ENCODE results near the gene LIN28A. TPM values are rescaled to one million over a fixed set of nuclear protein-coding genes. Genes with fewer than 3 reads are reported as not detected.

The LIN28A gene
- polyA plus RNA-seq, 1 of the 3 experiments (the other 2 are of a cell fraction): not detected

GRCh38 chr1:26364956-26365355 lies 45.7 kb upstream of the LIN28A start:
- 69% methylated on average over 7 of the region's 9 CpGs for WGBS (ENCODE audit: low lambda C conversion rate)
- H3K4me1 ChIP-seq (ENCODE audit: control insufficient read depth in 1 of 2, insufficient read depth in 2 of 2, low read depth in 1 of 2, low read length in 1 of 2): peaks cover 0 to 9% of the 10 kb centered on the region in 2 experiments; a peak in 2 of 4 replicates
- no peak overlapping the region for H2AFZ ChIP-seq (ENCODE audit: low read depth)
- no peaks in the 10 kb centered on the region for H3K36me3 ChIP-seq (replicated peaks in 1 of 2; ENCODE audit: control insufficient read depth in 1 of 2, insufficient read depth in 2 of 2, low read length in 1 of 2)
- H3K9ac ChIP-seq: no peak overlapping the region
- H3K27ac ChIP-seq (ENCODE audit: low read depth in 2 of 2, low read length in 1 of 2): no peak overlapping the region
- H3K9me3 ChIP-seq: no peaks in the 10 kb centered on the region
- TF ChIP-seq RFX5 (IDR thresholded peaks at IDR 0.05; ENCODE audit: low read length) (no peak), CHD2 (IDR thresholded peaks at IDR 0.05; ENCODE audit: low read length, partially characterized antibody) (no peak), ELF1 (IDR thresholded peaks at IDR 0.05) (no peak), RAD21 (IDR thresholded peaks at IDR 0.05; ENCODE audit: low read length) (no peak), MXI1 (IDR thresholded peaks at IDR 0.05; ENCODE audit: low read depth, low read length) (no peak)
- no peaks in the 10 kb centered on the region for H3F3A ChIP-seq (replicated peaks; ENCODE audit: insufficient read depth)
- H4K20me1 ChIP-seq (ENCODE audit: insufficient read depth): no peaks in the 10 kb centered on the region
- no peak overlapping the region for H3K4me2 ChIP-seq
- H3K4me3 ChIP-seq (ENCODE audit: low read depth in 2 of 2, low read length in 1 of 2): no peak overlapping the region
- peak; percentile 12 for DNase-seq
- ChIA-PET CTCF (interaction anchor here (0.9 to 6.7 kb wide), 25 partner anchors 12 to 262 kb away, joined by 3 to 99 read pairs (median 7); partner anchors contain the start of genes CRYBG2, SH3BGRL3 and ZNF593), POLR2A (no interaction called here)
- peaks cover 10% of the 10 kb centered on the region; the same call in 1 of the 2 replicates for H3K27me3 ChIP-seq (ENCODE audit: insufficient read depth)
- no peaks in the 10 kb centered on the region for H3K9me2 ChIP-seq
- no peaks in the 10 kb centered on the region for H3K79me2 ChIP-seq (ENCODE audit: insufficient read depth)

GRCh38 chr1:26367441-26367840 lies 43.2 kb upstream of the LIN28A start:
- Histone ChIP-seq H3K27ac (ENCODE audit: low read depth in 2 of 2, low read length in 1 of 2) (no peak overlapping the region), H3K27me3 (ENCODE audit: insufficient read depth) (no peaks in the 10 kb centered on the region; the same call in 1 of the 2 replicates), H3K79me2 (ENCODE audit: insufficient read depth) (no peaks in the 10 kb centered on the region), H3K4me3 (ENCODE audit: low read depth in 2 of 2, low read length in 1 of 2) (no peak overlapping the region), H3K4me1 (ENCODE audit: control insufficient read depth in 1 of 2, insufficient read depth in 2 of 2, low read depth in 1 of 2, low read length in 1 of 2) (no peaks in the 10 kb centered on the region), H3K9ac (no peak overlapping the region), H4K20me1 (ENCODE audit: insufficient read depth) (no peaks in the 10 kb centered on the region), H2AFZ (ENCODE audit: low read depth) (no peak overlapping the region), H3K36me3 (replicated peaks in 1 of 2; ENCODE audit: control insufficient read depth in 1 of 2, insufficient read depth in 2 of 2, low read length in 1 of 2) (no peaks in the 10 kb centered on the region), H3K9me3 (no peaks in the 10 kb centered on the region), H3K9me2 (no peaks in the 10 kb centered on the region), H3F3A (replicated peaks; ENCODE audit: insufficient read depth) (no peaks in the 10 kb centered on the region), H3K4me2 (no peak overlapping the region)
- WGBS (ENCODE audit: low lambda C conversion rate): no CpG with 5 or more reads among the region's 6 CpGs
- POLR2A ChIA-PET: no interaction called here
- CTCF ChIA-PET: interaction anchor here (0.8 to 1.4 kb wide), 3 partner anchors 24 to 92 kb away, joined by 3 to 5 read pairs (median 4); no protein-coding TSS in a partner anchor
- DNase-seq: peak; percentile 6
- TF ChIP-seq TEAD4 (IDR thresholded peaks at IDR 0.05; ENCODE audit: borderline replicate concordance, insufficient read depth) (no peak), SIN3A (IDR thresholded peaks at IDR 0.05; ENCODE audit: borderline replicate concordance, low read depth, low read length) (no peak), EZH2phosphoT487 (IDR thresholded peaks at IDR 0.05; ENCODE audit: borderline replicate concordance, low read depth) (no peak), GATA2 (CRISPR knock-in tag; IDR thresholded peaks at IDR 0.05) (no peak), MXI1 (IDR thresholded peaks at IDR 0.05; ENCODE audit: low read depth, low read length) (no peak), SMC3 (IDR thresholded peaks at IDR 0.05; ENCODE audit: low read depth, low read length) (no peak), RXRA (IDR thresholded peaks at IDR 0.05; ENCODE audit: borderline replicate concordance, low read depth) (no peak), USF2 (IDR thresholded peaks at IDR 0.05; ENCODE audit: borderline replicate concordance, low read depth, low read length) (no peak), IRF3 (IDR thresholded peaks at IDR 0.05; ENCODE audit: low read depth, low read length) (no peak), POLR2AphosphoS5 (IDR thresholded peaks at IDR 0.05; ENCODE audit: low read depth, low read length) (no peak), REST (IDR thresholded peaks at IDR 0.05; ENCODE audit: low read depth, low read length) (no peak), GABPA (IDR thresholded peaks at IDR 0.05; ENCODE audit: low read depth) (no peak), RAD21 (IDR thresholded peaks at IDR 0.05; ENCODE audit: low read length) (no peak), FOXJ3 (CRISPR knock-in tag; IDR thresholded peaks at IDR 0.05) (no peak), ZBTB33 (IDR thresholded peaks at IDR 0.05; ENCODE audit: borderline replicate concordance, low read depth) (no peak)

Data from SK-N-SH (cell line).